GM12878 (cell line): ENCODE results near the gene ZNF418. TPM values are rescaled to one million over a fixed set of nuclear protein-coding genes. Genes with fewer than 3 reads are reported as not detected.

Source experiments
- ATF7 ChIP-seq: fragments of 450-650 bp; IDR thresholded peaks from 2 replicates; pipeline ENCODE4 v1.6.1; 2016; ENCODE audit warnings: low read depth, mild to moderate bottlenecking
- GABPA ChIP-seq: IDR thresholded peaks from 2 replicates; pipeline ENCODE4 v1.6.1; 2014; ENCODE audit warnings: antibody characterized with exemption, low read depth, mild to moderate bottlenecking, inconsistent platforms
- NBN ChIP-seq: fragments of 450-650 bp; IDR thresholded peaks from 2 replicates; pipeline ENCODE4 v1.6.1; 2016
- NR2C1 ChIP-seq: fragments of 450-650 bp; IDR thresholded peaks from 2 replicates; pipeline ENCODE4 v1.6.1; 2017; ENCODE audit warnings: antibody characterized with exemption, mild to moderate bottlenecking, moderate library complexity
- RB1 ChIP-seq: fragments of 450-650 bp; formaldehyde crosslinking; IDR thresholded peaks from 2 replicates; pipeline ENCODE4 v1.6.1; 2017; ENCODE audit warnings: mild to moderate bottlenecking, borderline replicate concordance
- RELA ChIP-seq: fragments of 450-650 bp; IDR thresholded peaks from 2 replicates; pipeline ENCODE4 v1.8.0; 2014; ENCODE audit warnings: borderline replicate concordance; ENCODE audit not compliant: partially characterized antibody
- SP1 ChIP-seq: IDR thresholded peaks from one replicate; pipeline ENCODE4 v1.6.1; 2011; ENCODE audit warnings: low read depth, low read length
- polyA plus RNA-seq, 11 experiments: library from polyadenylated mRNA; depleted of rRNA in 4 of 11; unstranded in 6 of 11; stranded (reverse) in 5 of 11; fragments of >200 nt; fragmentation: Nextera tagmentation in 4 of 11; fragmentation: Illumina TruSeq in 1 of 11; extraction: Ambion mirVana in 4 of 11; extraction: Trizol in 1 of 11; gene quantifications; 1 replicate in 1 of 11; 2 replicates in 10 of 11; pipeline versions ENCODE4 v1.2.1 to v1.2.3, GENCODE V29; 2011 to 2016; ENCODE audit warnings: inconsistent platforms in 2 of 11, missing spikeins in 2 of 11, low read depth in 1 of 11
- total RNA-seq, 4 experiments: library from RNA; depleted of rRNA in 3 of 4; stranded (reverse); fragments of >200 nt in 3 of 4; fragmentation: Illumina TruSeq in 1 of 4; extraction: Trizol in 1 of 4; gene quantifications; 2 replicates each; pipeline versions ENCODE4 v1.2.1 to v1.2.3, GENCODE V29; 2013 to 2021
- TF ChIP-seq, protein P1 (sequence below): fragments of 450-650 bp; IDR thresholded peaks from 2 replicates; pipeline ENCODE4 v1.6.1; 2016; ENCODE audit warnings: mild to moderate bottlenecking, moderate library complexity, borderline replicate concordance
- TF ChIP-seq, protein P2 (sequence below): fragments of 450-650 bp; IDR thresholded peaks from 2 replicates; pipeline ENCODE4 v1.6.1; 2018; ENCODE audit warnings: borderline replicate concordance, mild to moderate bottlenecking; ENCODE audit not compliant: partially characterized antibody
- TF ChIP-seq, protein P3 (sequence below): fragments of 450-650 bp; IDR thresholded peaks from 2 replicates; pipeline ENCODE4 v1.6.1; 2018; ENCODE audit warnings: mild to moderate bottlenecking, low read depth, moderate library complexity; ENCODE audit not compliant: partially characterized antibody

The ZNF418 gene
- total and polyA plus RNA-seq, 10 of the 15 experiments (the other 5 are each of a cell fraction or from before 2014, with no cell fraction given) = 0.20 to 1.3 (median 0.59) TPM; not detected in 1

DNA sequence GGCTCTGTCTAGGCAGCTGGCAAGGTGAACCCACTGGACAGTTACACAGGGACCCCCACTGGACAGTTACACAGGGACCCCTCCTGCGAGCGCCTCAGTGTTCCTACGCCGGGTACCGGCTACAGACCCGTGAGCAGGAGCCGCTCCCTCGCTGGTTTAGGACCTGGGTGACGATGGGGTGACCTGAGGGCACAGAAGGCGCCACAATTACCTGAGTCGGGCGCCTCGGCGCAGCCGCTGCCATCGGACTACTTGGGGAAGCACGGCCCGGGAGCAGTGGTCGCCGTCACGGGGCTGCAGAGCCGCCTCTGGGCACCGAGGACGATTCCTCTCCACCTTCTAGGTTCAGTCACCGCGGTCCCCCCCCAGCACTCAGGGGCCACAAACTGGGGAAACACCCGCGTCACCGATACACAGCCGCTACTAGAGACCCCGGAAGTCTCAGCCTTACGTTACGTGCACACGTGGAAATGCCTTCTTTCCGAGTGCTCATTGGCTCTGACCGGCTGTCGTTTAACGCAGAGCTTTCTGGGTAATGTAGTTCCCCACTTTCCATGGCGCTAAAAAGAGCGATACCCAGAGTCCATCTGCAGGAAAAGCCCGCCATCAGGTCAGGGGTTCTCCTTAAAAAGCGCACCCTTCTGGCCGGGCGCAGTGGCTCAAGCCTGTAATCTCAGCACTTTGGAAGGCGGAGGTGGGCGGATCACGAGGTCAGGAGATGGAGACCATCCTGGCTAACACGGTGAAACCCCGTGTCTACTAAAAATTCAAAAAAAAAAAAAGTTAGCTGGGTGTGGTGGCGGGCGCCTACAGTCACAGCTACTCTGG is 18.8 kb downstream of the ZNF418 start, which contains the start of gene ZNF417 (continued):
- TF ChIP-seq RB1 (peak; percentile 96), SP1 (peak; percentile 78), GABPA (peak; percentile 90), NR2C1 (peak; percentile 82), ATF7 (peak; percentile 62), RELA (peak; percentile 58), NBN (0 out of 2 replicates have a peak, but pooled peaks have one; percentile 30)
- TF ChIP-seq, protein P1, sequence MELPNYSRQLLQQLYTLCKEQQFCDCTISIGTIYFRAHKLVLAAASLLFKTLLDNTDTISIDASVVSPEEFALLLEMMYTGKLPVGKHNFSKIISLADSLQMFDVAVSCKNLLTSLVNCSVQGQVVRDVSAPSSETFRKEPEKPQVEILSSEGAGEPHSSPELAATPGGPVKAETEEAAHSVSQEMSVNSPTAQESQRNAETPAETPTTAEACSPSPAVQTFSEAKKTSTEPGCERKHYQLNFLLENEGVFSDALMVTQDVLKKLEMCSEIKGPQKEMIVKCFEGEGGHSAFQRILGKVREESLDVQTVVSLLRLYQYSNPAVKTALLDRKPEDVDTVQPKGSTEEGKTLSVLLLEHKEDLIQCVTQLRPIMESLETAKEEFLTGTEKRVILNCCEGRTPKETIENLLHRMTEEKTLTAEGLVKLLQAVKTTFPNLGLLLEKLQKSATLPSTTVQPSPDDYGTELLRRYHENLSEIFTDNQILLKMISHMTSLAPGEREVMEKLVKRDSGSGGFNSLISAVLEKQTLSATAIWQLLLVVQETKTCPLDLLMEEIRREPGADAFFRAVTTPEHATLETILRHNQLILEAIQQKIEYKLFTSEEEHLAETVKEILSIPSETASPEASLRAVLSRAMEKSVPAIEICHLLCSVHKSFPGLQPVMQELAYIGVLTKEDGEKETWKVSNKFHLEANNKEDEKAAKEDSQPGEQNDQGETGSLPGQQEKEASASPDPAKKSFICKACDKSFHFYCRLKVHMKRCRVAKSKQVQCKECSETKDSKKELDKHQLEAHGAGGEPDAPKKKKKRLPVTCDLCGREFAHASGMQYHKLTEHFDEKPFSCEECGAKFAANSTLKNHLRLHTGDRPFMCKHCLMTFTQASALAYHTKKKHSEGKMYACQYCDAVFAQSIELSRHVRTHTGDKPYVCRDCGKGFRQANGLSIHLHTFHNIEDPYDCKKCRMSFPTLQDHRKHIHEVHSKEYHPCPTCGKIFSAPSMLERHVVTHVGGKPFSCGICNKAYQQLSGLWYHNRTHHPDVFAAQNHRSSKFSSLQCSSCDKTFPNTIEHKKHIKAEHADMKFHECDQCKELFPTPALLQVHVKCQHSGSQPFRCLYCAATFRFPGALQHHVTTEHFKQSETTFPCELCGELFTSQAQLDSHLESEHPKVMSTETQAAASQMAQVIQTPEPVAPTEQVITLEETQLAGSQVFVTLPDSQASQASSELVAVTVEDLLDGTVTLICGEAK = peak; percentile 89
- TF ChIP-seq, protein P2, sequence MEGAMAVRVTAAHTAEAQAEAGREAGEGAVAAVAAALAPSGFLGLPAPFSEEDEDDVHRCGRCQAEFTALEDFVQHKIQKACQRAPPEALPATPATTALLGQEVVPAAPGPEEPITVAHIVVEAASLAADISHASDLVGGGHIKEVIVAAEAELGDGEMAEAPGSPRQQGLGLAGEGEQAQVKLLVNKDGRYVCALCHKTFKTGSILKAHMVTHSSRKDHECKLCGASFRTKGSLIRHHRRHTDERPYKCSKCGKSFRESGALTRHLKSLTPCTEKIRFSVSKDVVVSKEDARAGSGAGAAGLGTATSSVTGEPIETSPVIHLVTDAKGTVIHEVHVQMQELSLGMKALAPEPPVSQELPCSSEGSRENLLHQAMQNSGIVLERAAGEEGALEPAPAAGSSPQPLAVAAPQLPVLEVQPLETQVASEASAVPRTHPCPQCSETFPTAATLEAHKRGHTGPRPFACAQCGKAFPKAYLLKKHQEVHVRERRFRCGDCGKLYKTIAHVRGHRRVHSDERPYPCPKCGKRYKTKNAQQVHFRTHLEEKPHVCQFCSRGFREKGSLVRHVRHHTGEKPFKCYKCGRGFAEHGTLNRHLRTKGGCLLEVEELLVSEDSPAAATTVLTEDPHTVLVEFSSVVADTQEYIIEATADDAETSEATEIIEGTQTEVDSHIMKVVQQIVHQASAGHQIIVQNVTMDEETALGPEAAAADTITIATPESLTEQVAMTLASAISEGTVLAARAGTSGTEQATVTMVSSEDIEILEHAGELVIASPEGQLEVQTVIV = peak; percentile 73
- TF ChIP-seq, protein P3, sequence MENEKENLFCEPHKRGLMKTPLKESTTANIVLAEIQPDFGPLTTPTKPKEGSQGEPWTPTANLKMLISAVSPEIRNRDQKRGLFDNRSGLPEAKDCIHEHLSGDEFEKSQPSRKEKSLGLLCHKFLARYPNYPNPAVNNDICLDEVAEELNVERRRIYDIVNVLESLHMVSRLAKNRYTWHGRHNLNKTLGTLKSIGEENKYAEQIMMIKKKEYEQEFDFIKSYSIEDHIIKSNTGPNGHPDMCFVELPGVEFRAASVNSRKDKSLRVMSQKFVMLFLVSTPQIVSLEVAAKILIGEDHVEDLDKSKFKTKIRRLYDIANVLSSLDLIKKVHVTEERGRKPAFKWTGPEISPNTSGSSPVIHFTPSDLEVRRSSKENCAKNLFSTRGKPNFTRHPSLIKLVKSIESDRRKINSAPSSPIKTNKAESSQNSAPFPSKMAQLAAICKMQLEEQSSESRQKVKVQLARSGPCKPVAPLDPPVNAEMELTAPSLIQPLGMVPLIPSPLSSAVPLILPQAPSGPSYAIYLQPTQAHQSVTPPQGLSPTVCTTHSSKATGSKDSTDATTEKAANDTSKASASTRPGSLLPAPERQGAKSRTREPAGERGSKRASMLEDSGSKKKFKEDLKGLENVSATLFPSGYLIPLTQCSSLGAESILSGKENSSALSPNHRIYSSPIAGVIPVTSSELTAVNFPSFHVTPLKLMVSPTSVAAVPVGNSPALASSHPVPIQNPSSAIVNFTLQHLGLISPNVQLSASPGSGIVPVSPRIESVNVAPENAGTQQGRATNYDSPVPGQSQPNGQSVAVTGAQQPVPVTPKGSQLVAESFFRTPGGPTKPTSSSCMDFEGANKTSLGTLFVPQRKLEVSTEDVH = peak; percentile 74
